Naive thymus-derived CD4-positive, alpha-beta T cell (primary cell): Measurements from ENCODE around the gene DUSP2. TPM values are rescaled to one million over a fixed set of nuclear protein-coding genes. Genes with fewer than 3 reads are reported as not detected.

ENCODE experiments used
- ATAC-seq: fragments of 150-1000 bp; cut with Tn5 transposase; 2 replicates; pipeline ENCODE4 v1.10.0; 2021; ENCODE audit warnings: mild to moderate bottlenecking, moderate library complexity
- CTCF ChIA-PET: fragments of 350-600 bp; sonication (Branson Sonifier 250); formaldehyde crosslinking; loops from one replicate; lab custom pipeline; 2021; ENCODE audit warnings: antibody characterized with exemption; lab: Charles Lee
- POLR2A ChIA-PET: fragments of 350-600 bp; sonication (Branson Sonifier 250); formaldehyde crosslinking; loops from one replicate; lab custom pipeline; 2021; ENCODE audit warnings: antibody characterized with exemption, inconsistent platforms; lab: Charles Lee
- DNase-seq, 9 donors: peaks; one replicate each; pipeline versions ENCODE4 v3.0.0 to v3.0.0-alpha.2; 2020 to 2022; ENCODE audit warnings: mixed read lengths in 1 of 9
- H3K27ac ChIP-seq: one replicate; pipeline ENCODE4 v1.7.0; 2013; ENCODE audit warnings: mild to moderate bottlenecking, low read depth, low read length, moderate library complexity
- H3K27me3 ChIP-seq, 2 donors: one replicate each; pipeline ENCODE4 v1.7.0; 2013; ENCODE audit warnings: low read length in 2 of 2, mild to moderate bottlenecking in 2 of 2, moderate library complexity in 2 of 2; ENCODE audit not compliant: control insufficient read depth in 2 of 2, insufficient read depth in 2 of 2
- H3K36me3 ChIP-seq, 3 experiments: 1 replicate in 2 of 3; 2 replicates in 1 of 3; pipeline ENCODE4 v1.7.0; 2013; ENCODE audit warnings: low read length in 3 of 3, mild to moderate bottlenecking in 3 of 3, moderate library complexity in 1 of 3; ENCODE audit not compliant: insufficient read depth in 3 of 3, control insufficient read depth in 2 of 3
- H3K4me1 ChIP-seq, 2 donors: one replicate each; pipeline ENCODE4 v1.7.0; 2013; ENCODE audit warnings: low read length in 2 of 2, mild to moderate bottlenecking in 2 of 2, moderate library complexity in 1 of 2; ENCODE audit not compliant: control insufficient read depth in 2 of 2, insufficient read depth in 2 of 2
- H3K4me3 ChIP-seq: 2 replicates; pipeline ENCODE4 v1.7.0; 2013; ENCODE audit warnings: mild to moderate bottlenecking, low read length
- H3K9me3 ChIP-seq, 3 experiments: 1 replicate in 2 of 3; 2 replicates in 1 of 3; pipeline ENCODE4 v1.7.0; 2013; ENCODE audit warnings: low read length in 3 of 3; ENCODE audit not compliant: control insufficient read depth in 2 of 3
- H3K27ac Mint-ChIP-seq, 9 donors: one replicate each; pipeline ENCODE4 v1.8.0; 2020 to 2022; ENCODE audit warnings: mixed read lengths in 9 of 9, mild to moderate bottlenecking in 8 of 9, moderate library complexity in 5 of 9, inconsistent platforms in 2 of 9
- H3K27me3 Mint-ChIP-seq, 5 donors: one replicate each; pipeline ENCODE4 v1.8.0; 2021 to 2022; ENCODE audit warnings: mixed read lengths in 5 of 5, mild to moderate bottlenecking in 1 of 5
- H3K36me3 Mint-ChIP-seq, 5 donors: one replicate each; pipeline ENCODE4 v1.8.0; 2020 to 2022; ENCODE audit warnings: mixed read lengths in 5 of 5, mild to moderate bottlenecking in 3 of 5, inconsistent platforms in 1 of 5
- H3K4me1 Mint-ChIP-seq, 7 donors: one replicate each; pipeline ENCODE4 v1.8.0; 2020 to 2022; ENCODE audit warnings: mixed read lengths in 7 of 7, mild to moderate bottlenecking in 3 of 7, inconsistent platforms in 1 of 7
- H3K4me3 Mint-ChIP-seq, 10 donors: one replicate each; pipeline ENCODE4 v1.8.0; 2020 to 2022; ENCODE audit warnings: mild to moderate bottlenecking in 10 of 10, mixed read lengths in 10 of 10, moderate library complexity in 6 of 10, inconsistent platforms in 2 of 10
- H3K9me3 Mint-ChIP-seq, 11 donors: one replicate each; pipeline ENCODE4 v1.8.0; 2020 to 2022; ENCODE audit warnings: mixed read lengths in 11 of 11, mild to moderate bottlenecking in 4 of 11, inconsistent platforms in 1 of 11, moderate library complexity in 1 of 11
- intact Hi-C, 2 donors: fragments of 100-400 bp; cut with micrococcal nuclease; formaldehyde crosslinking; loops; one replicate each; pipeline ENCODE4 v1.15.1; 2023
- polyA plus RNA-seq, 2 donors: library from polyadenylated mRNA; unstranded; fragments of 300-500 nt; fragmentation: Illumina TruSeq; gene quantifications; one replicate each; pipeline ENCODE4 v1.2.3, GENCODE V29; 2021
- total RNA-seq, 6 experiments: library from RNA in 5 of 6; stranded (reverse) in 5 of 6; gene quantifications; 1 replicate in 5 of 6; 2 replicates in 1 of 6; pipeline ENCODE4 v1.2.3 and lab custom pipeline; 2021 to 2026

DUSP2 gene
- total and polyA plus RNA-seq, 7 experiments from 2014 or later: 21.0 to 255 (median 25.6) TPM

- H3K27ac ChIP-seq: no peak within 1 kb of the TSS
- Mint-ChIP-seq H3K4me3 (no peak within 1 kb of the TSS), H3K36me3 (peaks cover 0 to 4% (median 0%) of the 10 kb centered on the region in 5 donors), H3K4me1 (peaks cover 8 to 28% (median 17%) of the 10 kb centered on the region in 7 donors), H3K27ac (peak within 1 kb of the TSS in 7 of 9 donors; percentile 25 to 70 (median 56)), H3K9me3 (no peaks in the 10 kb centered on the region), H3K27me3 (no peaks in the 10 kb centered on the region)
- intact Hi-C loops: loop anchor here (1.0 to 2.0 kb wide), 3 partner anchors 10 to 128 kb away; partner anchors contain the start of gene CIAO1 (in 1 of the 2)
- DNase-seq (peak in 8 of 9 donors; percentile 56 to 78 (median 73)), ATAC-seq (peak; percentile 68)
- no peaks in the 10 kb centered on the region for H3K27me3 ChIP-seq
- peaks cover 18 to 20% of the 10 kb centered on the region in 2 donors for H3K4me1 ChIP-seq
- no peak within 1 kb of the TSS for H3K4me3 ChIP-seq
- no peaks in the 10 kb centered on the region for H3K9me3 ChIP-seq
- H3K36me3 ChIP-seq: peaks cover 0 to 5% (median 0%) of the 10 kb centered on the region in 3 experiments
- ChIA-PET POLR2A (interaction anchor here (0.8 to 3.5 kb wide), 10 partner anchors 9 to 54 kb away, joined by 3 to 59 read pairs (median 4); no protein-coding TSS in a partner anchor), CTCF (interaction anchor here (0.7 to 15.4 kb wide), 17 partner anchors 9 to 448 kb away, joined by 3 to 401 read pairs (median 4); partner anchors contain the start of gene CIAO1)
Measured at GRCh38 chr2:96138179-96139145, 6.8 kb downstream of the DUSP2 start, which contains the start of gene ASTL. ASTL (minus strand) TSS chr2:96138502; CDS start chr2:96138436, 66 bp downstream.

GRCh38 chr2:96137321-96138178, 7.7 kb downstream of the DUSP2 start:
- no peak for ATAC-seq
- Histone ChIP-seq H3K4me3 (no peak overlapping the region), H3K27ac (no peak overlapping the region), H3K9me3 (no peaks in the 10 kb centered on the region), H3K27me3 (no peaks in the 10 kb centered on the region), H3K36me3 (no peaks in the 10 kb centered on the region), H3K4me1 (peaks cover 9 to 11% of the 10 kb centered on the region in 2 donors)
- H3K4me3 Mint-ChIP-seq: no peak overlapping the region
- H3K27me3 Mint-ChIP-seq: no peaks in the 10 kb centered on the region
- peaks cover 0 to 3% (median 0%) of the 10 kb centered on the region in 5 donors for H3K36me3 Mint-ChIP-seq
- ChIA-PET CTCF (interaction anchor here (0.7 to 15.4 kb wide), 9 partner anchors 10 to 218 kb away, joined by 3 to 401 read pairs (median 4); no protein-coding TSS in a partner anchor), POLR2A (interaction anchor here (1.1 to 3.5 kb wide), 4 partner anchors 10 to 37 kb away, joined by 3 to 59 read pairs (median 10); no protein-coding TSS in a partner anchor)
- peaks cover 8 to 23% (median 9%) of the 10 kb centered on the region in 7 donors for H3K4me1 Mint-ChIP-seq
- DNase-seq: no peak
- intact Hi-C loops: loop anchor here (1.0 to 2.0 kb wide), 3 partner anchors 11 to 129 kb away; partner anchors contain the start of gene CIAO1 (in 1 of the 2)
- H3K9me3 Mint-ChIP-seq: no peaks in the 10 kb centered on the region
- peak overlapping the region in 1 of 9 donors; percentile 43 for H3K27ac Mint-ChIP-seq

GRCh38 chr2:96136129-96136720, 9.0 kb downstream of the DUSP2 start:
- Histone ChIP-seq H3K27ac (no peak overlapping the region), H3K4me3 (no peak overlapping the region), H3K4me1 (peaks cover 3 to 8% of the 10 kb centered on the region in 2 donors), H3K27me3 (no peaks in the 10 kb centered on the region), H3K9me3 (no peaks in the 10 kb centered on the region), H3K36me3 (no peaks in the 10 kb centered on the region)
- ChIA-PET POLR2A (interaction anchor here (3.5 kb wide), 1 partner anchor 38 kb away, joined by 59 read pairs; no protein-coding TSS in a partner anchor), CTCF (interaction anchor here (1.0 to 15.4 kb wide), 3 partner anchors 38 to 44 kb away, joined by 3 to 401 read pairs (median 4); no protein-coding TSS in a partner anchor)
- Mint-ChIP-seq H3K27ac (no peak overlapping the region), H3K36me3 (peaks cover 0 to 7% (median 0%) of the 10 kb centered on the region in 5 donors), H3K4me3 (no peak overlapping the region), H3K4me1 (peaks cover 0 to 14% (median 0%) of the 10 kb centered on the region in 7 donors), H3K27me3 (no peaks in the 10 kb centered on the region), H3K9me3 (no peaks in the 10 kb centered on the region)
- ATAC-seq (no peak), DNase-seq (no peak)
- intact Hi-C loops: no loop called here

GRCh38 chr2:96135621-96136020, 9.6 kb downstream of the DUSP2 start:
- ChIA-PET POLR2A (no interaction called here), CTCF (interaction anchor here (15.4 kb wide), 1 partner anchor 38 kb away, joined by 401 read pairs; no protein-coding TSS in a partner anchor)
- DNase-seq (no peak), ATAC-seq (no peak)
- peaks cover 0 to 7% (median 0%) of the 10 kb centered on the region in 5 donors for H3K36me3 Mint-ChIP-seq
- no peak overlapping the region for H3K4me3 Mint-ChIP-seq
- no peaks in the 10 kb centered on the region for H3K9me3 Mint-ChIP-seq
- intact Hi-C loops: no loop called here
- Histone ChIP-seq H3K4me3 (no peak overlapping the region), H3K27ac (no peak overlapping the region), H3K36me3 (no peaks in the 10 kb centered on the region), H3K4me1 (peaks cover 3 to 8% of the 10 kb centered on the region in 2 donors), H3K9me3 (no peaks in the 10 kb centered on the region), H3K27me3 (no peaks in the 10 kb centered on the region)
- no peaks in the 10 kb centered on the region for H3K27me3 Mint-ChIP-seq
- peaks cover 0 to 18% (median 0%) of the 10 kb centered on the region in 7 donors for H3K4me1 Mint-ChIP-seq
- no peak overlapping the region for H3K27ac Mint-ChIP-seq

GRCh38 chr2:96135171-96135570, 10.1 kb downstream of the DUSP2 start:
- peaks cover 0 to 22% (median 0%) of the 10 kb centered on the region in 7 donors for H3K4me1 Mint-ChIP-seq
- DNase-seq (no peak), ATAC-seq (no peak)
- ChIA-PET CTCF (interaction anchor here (15.4 kb wide), 1 partner anchor 39 kb away, joined by 401 read pairs; no protein-coding TSS in a partner anchor), POLR2A (no interaction called here)
- H3K9me3 ChIP-seq: no peaks in the 10 kb centered on the region
- H3K27ac Mint-ChIP-seq: no peak overlapping the region
- no peaks in the 10 kb centered on the region for H3K27me3 Mint-ChIP-seq
- no peak overlapping the region for H3K4me3 Mint-ChIP-seq
- intact Hi-C loops: no loop called here
- no peaks in the 10 kb centered on the region for H3K27me3 ChIP-seq
- H3K4me3 ChIP-seq: no peak overlapping the region
- no peaks in the 10 kb centered on the region for H3K9me3 Mint-ChIP-seq
- H3K4me1 ChIP-seq: peaks cover 3 to 8% of the 10 kb centered on the region in 2 donors
- H3K27ac ChIP-seq: no peak overlapping the region
- H3K36me3 ChIP-seq: no peaks in the 10 kb centered on the region
- H3K36me3 Mint-ChIP-seq: peaks cover 0 to 8% (median 0%) of the 10 kb centered on the region in 5 donors
